ENCODE data around the gene RASA3.

GRCh38 chr13:113999618-113999910 is 132.9 kb downstream of the RASA3 start:
- TF ChIP-seq, protein P1, sequence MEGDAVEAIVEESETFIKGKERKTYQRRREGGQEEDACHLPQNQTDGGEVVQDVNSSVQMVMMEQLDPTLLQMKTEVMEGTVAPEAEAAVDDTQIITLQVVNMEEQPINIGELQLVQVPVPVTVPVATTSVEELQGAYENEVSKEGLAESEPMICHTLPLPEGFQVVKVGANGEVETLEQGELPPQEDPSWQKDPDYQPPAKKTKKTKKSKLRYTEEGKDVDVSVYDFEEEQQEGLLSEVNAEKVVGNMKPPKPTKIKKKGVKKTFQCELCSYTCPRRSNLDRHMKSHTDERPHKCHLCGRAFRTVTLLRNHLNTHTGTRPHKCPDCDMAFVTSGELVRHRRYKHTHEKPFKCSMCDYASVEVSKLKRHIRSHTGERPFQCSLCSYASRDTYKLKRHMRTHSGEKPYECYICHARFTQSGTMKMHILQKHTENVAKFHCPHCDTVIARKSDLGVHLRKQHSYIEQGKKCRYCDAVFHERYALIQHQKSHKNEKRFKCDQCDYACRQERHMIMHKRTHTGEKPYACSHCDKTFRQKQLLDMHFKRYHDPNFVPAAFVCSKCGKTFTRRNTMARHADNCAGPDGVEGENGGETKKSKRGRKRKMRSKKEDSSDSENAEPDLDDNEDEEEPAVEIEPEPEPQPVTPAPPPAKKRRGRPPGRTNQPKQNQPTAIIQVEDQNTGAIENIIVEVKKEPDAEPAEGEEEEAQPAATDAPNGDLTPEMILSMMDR (IDR thresholded peaks at IDR 0.05): no peak
- TF ChIP-seq POLR2AphosphoS5 (IDR thresholded peaks at IDR 0.05) (no peak), POLR2A (IDR thresholded peaks at IDR 0.05) (no peak)

Measured in sigmoid colon (tissue), 4 donors.